Testis (tissue), 2 donors: Measurements from ENCODE around the gene TCF12.

ENCODE experiments used
- CTCF ChIP-seq, 3 experiments: fragments of 450-650 bp in 2 of 3; fragments of 200-600 bp in 1 of 3; sonication (generic) in 1 of 3; IDR thresholded peaks; one replicate each; pipeline ENCODE4 v1.5.1; 2016 to 2019; ENCODE audit warnings: antibody characterized with exemption in 3 of 3, mild to moderate bottlenecking in 2 of 3, moderate library complexity in 1 of 3
- POLR2A ChIP-seq: fragments of 450-650 bp; IDR thresholded peaks from one replicate; pipeline ENCODE4 v1.6.1; 2017; ENCODE audit warnings: antibody characterized with exemption, mild to moderate bottlenecking, moderate library complexity

GRCh38 chr15:57224664-57225063, 306.2 kb downstream of the TCF12 start:
- TF ChIP-seq CTCF (IDR thresholded peaks at IDR 0.05), result no peak
- no peak for TF ChIP-seq POLR2A
